ENCODE data around the gene C2CD2. TPM values are rescaled to one million over a fixed set of nuclear protein-coding genes. Genes with fewer than 3 reads are reported as not detected.

C2CD2 gene
- total and polyA plus RNA-seq, 10 of the 15 experiments (the other 5 are each of a cell fraction or from before 2014, with no cell fraction given), result 2.2 to 30.9 (median 9.9) TPM

DNA sequence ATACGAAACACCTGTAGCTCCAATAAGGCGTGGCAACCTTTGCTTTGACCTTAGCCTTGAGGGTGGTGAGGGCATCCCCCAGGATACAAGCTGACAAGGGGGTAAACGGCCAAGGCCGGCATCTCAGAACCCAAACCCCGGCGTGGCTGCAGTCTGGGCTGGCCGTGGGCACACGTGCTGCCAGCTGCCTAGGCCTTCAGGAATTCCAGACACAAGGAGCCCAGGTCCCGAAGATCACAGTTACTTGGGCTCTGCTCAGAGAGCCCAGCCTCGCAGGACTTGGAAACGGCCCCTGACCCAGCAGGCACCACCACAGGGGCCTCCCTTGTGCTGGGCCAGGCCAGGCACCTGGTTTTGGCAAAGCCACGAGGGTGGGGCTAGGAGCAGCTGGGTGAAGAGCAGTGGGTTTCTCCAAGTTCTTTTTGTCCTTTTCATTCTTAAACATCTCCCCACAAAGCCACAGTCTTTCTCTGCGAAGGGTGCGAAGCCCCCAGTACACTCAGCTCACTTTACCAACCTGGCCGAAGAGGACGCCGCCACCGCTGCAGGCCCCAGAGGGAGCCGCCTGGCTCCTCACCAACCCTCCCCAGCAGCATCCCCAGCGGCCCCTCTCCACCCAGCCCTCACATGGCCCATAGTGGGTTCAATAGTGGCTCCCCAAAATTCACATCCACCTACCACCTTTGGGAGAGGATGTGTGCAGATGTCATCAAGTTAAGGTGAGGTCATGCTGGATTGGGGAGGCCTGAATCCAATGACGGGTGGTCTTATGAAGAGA is 101.5 kb downstream of the C2CD2 start:
- in situ Hi-C loops (cut with MboI), result no loop called here
- Histone ChIP-seq H3K9ac (ENCODE audit: control insufficient read depth, insufficient read depth, low read length) (no peak overlapping the region), H3K27ac (ENCODE audit: control insufficient read depth, insufficient read depth) (no peak overlapping the region), H2AFZ (ENCODE audit: control insufficient read depth, low read depth, low read length) (no peak overlapping the region), H3K4me3 (no peak overlapping the region), H4K20me1 (ENCODE audit: control insufficient read depth, insufficient read depth) (no peaks in the 10 kb centered on the region), H3K9me3 (replicated peaks; ENCODE audit: control insufficient read depth, insufficient read depth, low read length) (no peaks in the 10 kb centered on the region), H3K4me1 (ENCODE audit: control insufficient read depth, insufficient read depth, low read length) (no peaks in the 10 kb centered on the region), H3K4me2 (ENCODE audit: control insufficient read depth, insufficient read depth) (no peak overlapping the region), H3K36me3 (ENCODE audit: control insufficient read depth in 2 of 2, insufficient read depth in 2 of 2, low read length in 1 of 2) (peaks cover 22 to 32% of the 10 kb centered on the region in 2 experiments), H3K79me2 (ENCODE audit: control insufficient read depth, insufficient read depth, low read length) (no peaks in the 10 kb centered on the region), H3K27me3 (replicated peaks in 1 of 2; ENCODE audit: control insufficient read depth in 2 of 2, insufficient read depth in 2 of 2, low read length in 1 of 2) (no peaks in the 10 kb centered on the region)
- ATAC-seq (no peak), FAIRE-seq (no peak), DNase-seq (ENCODE audit: low read depth, low spot score) (no peak)
- TF ChIP-seq SRF (IDR thresholded peaks at IDR 0.05; ENCODE audit: low read depth in 2 of 2, low read length in 2 of 2), result no peak
- TF ChIP-seq TARDBP (IDR thresholded peaks at IDR 0.05; ENCODE audit: borderline replicate concordance), result no peak
- TF ChIP-seq RELA (IDR thresholded peaks at IDR 0.05; ENCODE audit: borderline replicate concordance, partially characterized antibody), result no peak
- no peak for TF ChIP-seq MLLT1 (IDR thresholded peaks at IDR 0.05)
- no peak for TF ChIP-seq PBX3 (IDR thresholded peaks at IDR 0.05; ENCODE audit: insufficient replicate concordance, low read depth, low read length)
- no peak for TF ChIP-seq BACH1 (IDR thresholded peaks at IDR 0.05; ENCODE audit: borderline replicate concordance)
- no peak for TF ChIP-seq JUND (IDR thresholded peaks at IDR 0.05; ENCODE audit: low read depth, low read length)
- TF ChIP-seq, protein P1, sequence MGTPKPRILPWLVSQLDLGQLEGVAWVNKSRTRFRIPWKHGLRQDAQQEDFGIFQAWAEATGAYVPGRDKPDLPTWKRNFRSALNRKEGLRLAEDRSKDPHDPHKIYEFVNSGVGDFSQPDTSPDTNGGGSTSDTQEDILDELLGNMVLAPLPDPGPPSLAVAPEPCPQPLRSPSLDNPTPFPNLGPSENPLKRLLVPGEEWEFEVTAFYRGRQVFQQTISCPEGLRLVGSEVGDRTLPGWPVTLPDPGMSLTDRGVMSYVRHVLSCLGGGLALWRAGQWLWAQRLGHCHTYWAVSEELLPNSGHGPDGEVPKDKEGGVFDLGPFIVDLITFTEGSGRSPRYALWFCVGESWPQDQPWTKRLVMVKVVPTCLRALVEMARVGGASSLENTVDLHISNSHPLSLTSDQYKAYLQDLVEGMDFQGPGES (IDR thresholded peaks at IDR 0.05), result no peak
- TF ChIP-seq POLR2AphosphoS2 (IDR thresholded peaks at IDR 0.05; ENCODE audit: low read depth, low read length), result no peak
- TF ChIP-seq TAF1 (IDR thresholded peaks at IDR 0.05; ENCODE audit: borderline replicate concordance, low read depth, low read length), result no peak
- TF ChIP-seq MAX (IDR thresholded peaks at IDR 0.05; ENCODE audit: low read depth, low read length), result no peak
- no peak for TF ChIP-seq SREBF2 (IDR thresholded peaks at IDR 0.05; ENCODE audit: low read length)
- TF ChIP-seq NR2F1 (conservative IDR thresholded peaks at IDR 0.05), result no peak
- TF ChIP-seq MEF2A (IDR thresholded peaks at IDR 0.05; ENCODE audit: insufficient read depth, low read depth, low read length), result no peak
- no peak for TF ChIP-seq BMI1 (IDR thresholded peaks at IDR 0.05; ENCODE audit: borderline replicate concordance)
- TF ChIP-seq ATF3 (IDR thresholded peaks at IDR 0.05; ENCODE audit: borderline replicate concordance, extremely low read depth, low read depth, low read length), result no peak
- ChIA-PET CTCF (no interaction called here), SMC1A (ENCODE audit: uncharacterized antibody, unreplicated experiment) (interaction anchor here (1.0 to 1.3 kb wide), 2 partner anchors 9 to 26 kb away, joined by 3 to 4 read pairs; no protein-coding TSS in a partner anchor), POLR2A (no interaction called here), RAD21 (ENCODE audit: unreplicated experiment) (no interaction called here)
- intact Hi-C loops (cut with micrococcal nuclease; ENCODE audit: unreplicated experiment), result no loop called here
- BruUV-seq (replicated peaks), result no TSS peak
- WGBS (ENCODE audit: insufficient coverage, insufficient replicate concordance, low lambda C conversion rate, missing lambda C conversion rate), result 90% methylated on average over 21 of the region's 21 CpGs

Measured in GM12878 (cell line).